Measurements from ENCODE around the gene SEC31A.
"Not testable (repeated sequence)": the region's sequence is repeated elsewhere in the genome, so short reads cannot be mapped to it uniquely, and the experiment has no call there.

The SEC31A gene

DNA sequence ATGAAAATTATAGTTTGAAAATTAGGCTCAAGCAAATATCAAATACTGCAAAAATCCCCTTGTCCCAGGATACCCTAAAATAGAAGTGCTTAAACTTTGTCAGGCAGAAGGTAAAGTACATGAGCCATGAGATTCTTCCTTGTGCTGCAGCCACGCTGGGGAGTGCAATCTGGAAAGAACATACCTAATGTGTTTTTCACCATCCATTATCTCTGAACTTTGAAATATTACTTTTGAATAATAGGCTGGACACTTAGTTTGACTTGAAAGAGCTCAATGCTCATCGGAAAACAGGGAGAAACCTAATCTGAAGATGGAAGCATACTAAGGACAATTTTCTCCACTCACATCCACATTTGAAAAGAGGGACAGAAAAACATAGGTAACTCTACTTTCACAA is 28.4 kb upstream of the SEC31A start:
- TF ChIP-seq, protein P1, sequence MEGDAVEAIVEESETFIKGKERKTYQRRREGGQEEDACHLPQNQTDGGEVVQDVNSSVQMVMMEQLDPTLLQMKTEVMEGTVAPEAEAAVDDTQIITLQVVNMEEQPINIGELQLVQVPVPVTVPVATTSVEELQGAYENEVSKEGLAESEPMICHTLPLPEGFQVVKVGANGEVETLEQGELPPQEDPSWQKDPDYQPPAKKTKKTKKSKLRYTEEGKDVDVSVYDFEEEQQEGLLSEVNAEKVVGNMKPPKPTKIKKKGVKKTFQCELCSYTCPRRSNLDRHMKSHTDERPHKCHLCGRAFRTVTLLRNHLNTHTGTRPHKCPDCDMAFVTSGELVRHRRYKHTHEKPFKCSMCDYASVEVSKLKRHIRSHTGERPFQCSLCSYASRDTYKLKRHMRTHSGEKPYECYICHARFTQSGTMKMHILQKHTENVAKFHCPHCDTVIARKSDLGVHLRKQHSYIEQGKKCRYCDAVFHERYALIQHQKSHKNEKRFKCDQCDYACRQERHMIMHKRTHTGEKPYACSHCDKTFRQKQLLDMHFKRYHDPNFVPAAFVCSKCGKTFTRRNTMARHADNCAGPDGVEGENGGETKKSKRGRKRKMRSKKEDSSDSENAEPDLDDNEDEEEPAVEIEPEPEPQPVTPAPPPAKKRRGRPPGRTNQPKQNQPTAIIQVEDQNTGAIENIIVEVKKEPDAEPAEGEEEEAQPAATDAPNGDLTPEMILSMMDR (IDR thresholded peaks at IDR 0.05; ENCODE audit: control insufficient read depth, insufficient read depth, low read depth, low read length, missing control alignments), result no peak
- H3K4me3 ChIP-seq (ENCODE audit: control insufficient read depth, low read depth, low read length), result no peak overlapping the region
- no peak for DNase-seq (ENCODE audit: low read depth)

DNA sequence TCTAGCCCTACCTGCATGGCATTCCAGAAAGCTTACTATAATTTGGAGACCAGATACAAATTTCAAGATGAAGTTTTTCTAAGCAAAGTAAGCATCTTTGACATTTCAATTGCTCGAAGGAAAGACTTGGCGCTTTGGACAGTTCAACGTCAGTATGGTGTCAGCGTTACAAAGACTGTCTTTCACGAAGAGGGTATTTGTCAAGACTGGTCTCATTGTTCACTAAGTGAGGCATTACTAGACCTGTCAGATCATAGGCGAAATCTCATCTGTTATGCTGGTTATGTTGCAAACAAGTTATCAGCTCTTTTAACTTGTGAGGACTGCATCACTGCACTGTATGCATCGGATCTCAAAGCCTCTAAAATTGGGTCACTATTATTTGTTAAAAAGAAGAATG is 27.1 kb upstream of the SEC31A start:
- no peak overlapping the region for H3K4me3 ChIP-seq (ENCODE audit: control insufficient read depth, low read depth, low read length)
- TF ChIP-seq, protein P1 (IDR thresholded peaks at IDR 0.05; ENCODE audit: control insufficient read depth, insufficient read depth, low read depth, low read length, missing control alignments), result no peak
- DNase-seq (ENCODE audit: low read depth), result no peak

DNA sequence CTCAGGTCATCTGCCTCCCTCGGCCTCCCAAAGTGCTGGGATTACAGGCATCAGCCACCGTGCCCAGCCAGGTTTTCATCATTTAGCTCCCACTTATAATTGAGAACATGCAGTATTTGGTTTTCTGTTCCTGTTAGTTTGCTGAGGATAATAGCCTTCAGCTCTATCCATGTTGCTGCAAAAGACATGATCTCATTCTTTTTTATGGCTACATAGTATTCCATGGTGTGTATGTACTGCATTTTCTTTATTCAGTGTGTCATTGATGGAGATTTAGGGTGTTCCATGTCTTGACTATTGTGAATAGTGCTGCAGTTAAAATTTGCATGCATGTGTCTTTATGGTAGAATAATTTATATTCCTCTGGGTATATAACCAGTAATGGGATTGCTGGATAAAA is 23.0 kb upstream of the SEC31A start:
- not testable (repeated sequence) for DNase-seq (ENCODE audit: low read depth); H3K4me3 ChIP-seq (ENCODE audit: control insufficient read depth, low read depth, low read length)

DNA sequence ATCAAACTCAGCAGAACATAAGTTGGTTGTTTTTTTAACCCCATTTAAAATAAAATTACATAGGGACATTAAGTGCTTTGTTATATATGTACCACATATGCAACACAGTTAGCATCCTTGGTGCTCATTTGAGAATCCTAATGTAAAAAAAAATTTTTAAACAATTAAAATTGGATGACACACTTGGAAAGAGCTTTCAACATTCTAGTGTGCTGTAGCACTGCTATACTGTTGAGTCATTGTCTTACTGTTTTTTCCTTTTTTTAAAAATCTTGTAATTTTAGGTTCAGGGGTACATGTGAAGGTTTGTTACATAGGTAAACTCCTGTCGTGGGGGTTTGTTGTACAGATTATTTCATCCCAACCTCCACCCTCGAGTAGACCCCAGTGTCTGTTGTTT is 22.4 kb upstream of the SEC31A start:
- no peak for DNase-seq (ENCODE audit: low read depth)
- H3K4me3 ChIP-seq (ENCODE audit: control insufficient read depth, low read depth, low read length), result no peak overlapping the region
- TF ChIP-seq, protein P1 (IDR thresholded peaks at IDR 0.05; ENCODE audit: control insufficient read depth, insufficient read depth, low read depth, low read length, missing control alignments), result no peak

DNA sequence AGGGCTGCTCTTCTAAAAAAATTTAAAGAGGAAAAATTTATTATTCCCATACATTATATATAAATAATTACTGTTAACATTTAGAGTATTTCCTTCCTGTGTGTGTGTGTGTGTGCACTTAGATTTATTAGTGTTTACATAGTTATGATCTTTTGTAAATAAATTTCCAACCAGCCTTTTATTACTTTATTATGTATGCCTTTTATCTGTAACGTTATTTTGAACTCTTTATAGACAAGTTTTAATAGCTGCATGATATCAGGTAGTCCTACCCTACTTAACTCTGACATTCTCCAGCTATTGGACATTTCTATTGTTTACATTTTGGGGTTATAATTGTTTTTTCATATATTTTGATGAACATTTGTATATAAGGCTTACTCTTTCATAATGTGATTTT is 18.4 kb upstream of the SEC31A start:
- H3K4me3 ChIP-seq (ENCODE audit: control insufficient read depth, low read depth, low read length), result no peak overlapping the region
- DNase-seq (ENCODE audit: low read depth), result no peak
- TF ChIP-seq, protein P1 (IDR thresholded peaks at IDR 0.05; ENCODE audit: control insufficient read depth, insufficient read depth, low read depth, low read length, missing control alignments), result no peak

DNA sequence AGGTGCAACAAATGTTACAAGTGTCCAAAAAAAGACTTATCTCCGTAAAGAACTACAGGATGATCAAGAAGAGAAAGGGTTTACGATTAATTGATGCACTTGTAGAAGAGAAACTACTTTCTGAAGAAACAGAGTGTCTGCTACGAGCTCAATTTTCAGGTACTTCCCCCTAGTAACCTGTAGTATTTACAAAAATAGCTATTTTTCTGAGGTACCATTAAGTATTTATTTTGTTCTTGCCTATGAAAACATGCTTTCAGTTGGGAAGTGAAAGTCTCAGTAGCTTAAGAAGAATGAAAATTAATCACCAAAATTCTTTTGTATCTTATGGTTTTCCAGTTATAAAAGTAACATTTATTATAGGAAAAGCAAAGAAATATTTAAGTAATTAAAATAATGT is 15.5 kb upstream of the SEC31A start:
- no peak for DNase-seq (ENCODE audit: low read depth)
- H3K4me3 ChIP-seq (ENCODE audit: control insufficient read depth, low read depth, low read length), result no peak overlapping the region
- TF ChIP-seq, protein P1 (IDR thresholded peaks at IDR 0.05; ENCODE audit: control insufficient read depth, insufficient read depth, low read depth, low read length, missing control alignments), result no peak

DNA sequence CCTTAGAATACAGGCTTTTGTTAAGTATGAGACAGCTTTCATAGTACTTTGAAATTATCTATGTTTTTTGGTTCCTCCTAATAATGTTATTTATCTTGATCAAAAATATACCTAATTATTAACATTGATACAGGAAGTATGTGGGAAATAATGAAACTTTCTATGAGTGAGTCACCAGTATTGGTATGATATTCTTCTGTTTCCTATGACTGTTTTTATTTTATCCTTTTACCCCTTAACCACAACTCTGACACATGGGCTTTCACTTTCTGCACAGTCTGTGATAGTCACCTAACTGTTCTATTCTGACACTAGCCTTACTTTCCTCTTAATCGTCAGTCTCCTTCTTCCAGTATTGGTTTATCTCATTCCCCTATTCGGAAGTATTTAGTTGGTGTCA is 14.3 kb upstream of the SEC31A start:
- H3K4me3 ChIP-seq (ENCODE audit: control insufficient read depth, low read depth, low read length), result no peak overlapping the region
- DNase-seq (ENCODE audit: low read depth), result no peak
- TF ChIP-seq, protein P1 (IDR thresholded peaks at IDR 0.05; ENCODE audit: control insufficient read depth, insufficient read depth, low read depth, low read length, missing control alignments), result no peak

All from AG09309 (cell line).